ENCODE measurements around the gene HS6ST2.

The HS6ST2 gene

DNA sequence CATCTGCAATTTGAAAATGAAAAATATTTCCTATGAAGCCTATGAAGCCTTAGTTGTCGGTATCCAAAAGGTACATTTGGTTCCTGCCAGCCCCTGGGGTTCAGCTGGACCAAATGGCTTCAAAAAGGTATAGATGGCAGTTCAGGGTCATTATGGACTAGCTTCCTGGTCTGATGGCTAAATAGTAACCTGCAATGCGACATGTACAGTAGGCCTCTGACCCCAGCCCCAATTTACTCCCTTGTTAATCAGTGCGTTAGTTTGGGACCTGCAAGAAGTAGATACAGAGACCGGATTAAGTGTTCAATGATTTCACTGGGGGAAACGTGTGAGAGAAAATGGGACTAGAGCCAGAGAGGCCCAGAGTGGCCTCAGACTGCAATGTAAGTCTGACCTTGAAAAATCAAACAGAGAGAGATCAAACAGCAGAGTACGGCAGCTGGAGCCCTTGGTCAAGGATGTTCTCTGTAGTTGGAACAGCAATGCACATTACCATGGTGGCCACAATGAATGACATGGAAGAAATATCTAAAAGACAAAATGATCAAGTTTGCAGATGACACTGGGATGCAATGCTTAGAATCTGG lies 354.6 kb downstream of the HS6ST2 start:
- no peak for DNase-seq

DNA sequence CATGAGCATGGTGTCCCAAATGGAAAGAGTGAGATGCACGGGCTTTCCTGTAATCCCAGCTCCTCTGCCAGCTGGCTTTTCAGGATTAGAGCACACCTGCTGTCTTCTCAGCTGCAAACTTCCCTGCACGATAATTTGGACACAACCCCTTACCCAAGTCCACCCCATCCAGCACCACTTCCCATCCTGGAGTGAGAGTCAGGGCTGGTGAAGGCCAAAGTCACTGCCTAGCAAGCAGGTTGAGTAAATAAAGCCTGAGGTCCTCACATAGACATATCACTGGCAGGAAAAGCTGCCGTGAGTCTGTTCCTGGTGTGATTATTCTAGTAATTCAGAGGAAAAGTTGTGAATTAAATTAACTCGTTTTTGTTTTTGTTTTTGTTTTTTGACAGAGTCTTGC lies 355.7 kb downstream of the HS6ST2 start:
- no peak for DNase-seq

DNA sequence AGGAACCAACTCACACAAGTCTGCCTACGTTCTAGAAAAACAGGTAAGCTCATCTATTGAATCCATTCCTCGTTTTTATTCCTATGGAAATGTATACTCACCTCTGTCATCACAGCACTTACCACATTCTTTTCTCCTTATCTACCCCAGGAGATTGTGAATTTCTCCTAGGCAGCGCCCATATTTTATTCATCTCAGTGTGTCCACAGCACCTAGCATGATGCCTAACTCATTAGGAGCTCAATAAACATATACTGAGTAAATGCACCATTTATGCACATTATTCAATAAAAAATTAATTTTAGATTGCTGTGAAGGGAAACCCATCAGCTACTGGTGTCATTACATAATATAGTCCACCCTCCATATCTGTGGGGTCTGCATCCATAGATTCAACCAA lies 363.4 kb downstream of the HS6ST2 start:
- no peak for DNase-seq

DNA sequence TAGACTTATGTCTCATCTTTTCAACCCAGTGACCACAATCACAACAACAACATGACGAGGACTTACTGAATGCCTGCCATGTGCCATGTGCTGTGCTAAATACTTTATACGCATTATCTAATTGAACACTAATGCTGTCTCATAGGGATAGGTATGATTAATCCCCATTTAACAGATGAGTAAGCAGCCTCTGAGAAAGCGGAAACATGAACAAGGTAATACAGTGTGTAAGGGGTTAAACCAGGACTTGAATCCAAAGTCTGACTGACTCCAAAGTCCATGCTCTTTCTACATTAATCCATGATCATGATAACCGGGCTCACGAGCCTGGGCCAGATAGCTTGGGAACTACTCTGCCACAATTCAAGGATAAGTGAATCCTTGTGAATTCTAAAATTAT lies 364.3 kb downstream of the HS6ST2 start:
- no peak for DNase-seq

DNA sequence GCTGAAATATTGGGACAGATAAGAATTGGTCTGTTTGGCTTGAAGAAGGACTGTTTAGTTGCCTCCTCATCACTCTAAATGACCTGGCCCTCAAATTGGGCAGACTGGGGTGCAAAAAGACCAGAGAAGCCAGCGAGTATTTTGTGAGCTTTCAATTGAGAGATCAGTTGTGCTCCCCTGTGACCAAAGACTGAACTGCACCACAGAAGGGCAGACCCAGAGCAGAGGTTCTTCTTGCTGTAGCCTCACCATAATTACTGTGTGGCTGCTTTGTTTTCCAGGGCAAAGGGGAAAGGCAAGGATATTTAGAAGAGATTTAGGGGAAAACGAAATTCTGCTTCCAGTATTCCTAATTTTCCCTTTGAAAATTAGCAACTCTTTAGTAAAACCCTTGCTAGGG lies 365.5 kb downstream of the HS6ST2 start:
- no peak for DNase-seq

DNA sequence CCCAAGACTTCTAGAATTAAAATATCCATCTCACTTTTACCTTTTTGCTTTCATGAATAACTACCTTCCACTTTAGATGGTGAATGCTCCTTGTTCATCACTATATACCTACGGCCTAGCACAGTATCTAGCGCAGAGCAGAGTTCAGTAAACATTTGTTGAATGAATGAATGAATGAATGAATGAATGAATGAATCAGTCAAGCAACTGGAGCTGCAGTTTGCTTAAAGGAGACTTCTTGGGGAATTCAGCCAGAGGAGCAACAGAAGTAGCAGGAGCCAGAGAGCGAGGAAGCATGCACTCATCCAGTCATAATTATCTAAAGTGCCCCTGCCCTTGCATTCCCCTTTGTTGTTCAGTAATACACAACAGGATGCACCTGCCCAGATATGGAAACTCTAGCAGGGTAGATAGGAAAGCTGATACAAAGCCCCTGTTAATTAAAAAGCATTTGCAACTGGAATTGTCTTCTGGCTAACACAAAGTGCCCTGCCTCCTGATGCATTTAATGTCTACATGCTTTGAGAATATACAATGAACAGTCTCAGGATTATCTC lies 366.6 kb downstream of the HS6ST2 start:
- no peak for DNase-seq

DNA sequence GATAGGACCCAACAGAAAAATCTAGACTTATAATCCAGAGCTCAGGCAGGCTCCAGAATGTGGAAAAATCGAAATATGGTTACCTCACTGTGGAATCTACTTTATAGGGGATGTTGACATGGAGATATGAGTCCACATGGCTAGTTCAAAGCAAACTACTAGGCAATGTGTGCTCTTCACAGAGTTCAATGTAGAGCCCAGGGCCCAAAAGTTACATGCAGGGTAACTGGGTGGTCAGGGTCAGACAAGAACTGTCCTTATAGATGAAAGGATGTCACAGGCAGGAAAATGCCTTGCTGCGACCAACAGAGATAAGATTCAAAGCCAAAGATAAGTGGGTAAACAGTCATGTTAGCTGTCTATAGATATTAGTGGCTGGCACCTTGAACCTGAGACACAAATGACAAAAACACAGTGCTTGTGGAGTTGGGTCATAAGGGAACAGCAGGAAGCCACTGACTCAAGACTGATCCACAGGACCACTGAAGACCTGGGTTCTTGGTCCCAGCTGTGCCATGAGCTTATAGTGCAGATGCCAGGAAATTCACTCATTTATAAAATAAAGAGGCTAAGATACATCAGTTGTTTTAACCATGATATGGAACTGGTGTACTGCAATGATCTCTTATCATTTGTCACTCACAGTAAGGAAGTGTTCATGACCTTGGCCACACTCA lies 367.9 kb downstream of the HS6ST2 start:
- DNase-seq, result no peak

DNA sequence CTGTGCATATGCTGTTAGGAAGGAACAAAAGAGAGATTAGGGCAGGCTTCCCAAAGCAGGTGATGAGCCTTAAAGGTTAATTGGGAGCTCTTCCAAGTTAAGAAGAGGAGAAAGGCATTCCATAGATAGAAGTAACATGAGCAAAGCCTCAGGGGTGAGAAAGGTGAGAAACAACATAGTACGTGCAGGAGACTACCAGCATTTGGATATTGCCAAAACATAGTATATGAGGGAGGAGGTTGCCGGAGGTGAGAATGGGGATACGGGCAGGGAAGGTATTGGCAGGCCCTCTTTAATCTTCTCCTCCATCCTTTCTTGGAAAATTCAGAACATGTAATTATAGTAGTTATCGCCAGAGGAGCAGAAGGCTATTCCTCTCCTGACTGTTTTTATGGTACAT lies 373.5 kb downstream of the HS6ST2 start:
- no peak for DNase-seq

DNA sequence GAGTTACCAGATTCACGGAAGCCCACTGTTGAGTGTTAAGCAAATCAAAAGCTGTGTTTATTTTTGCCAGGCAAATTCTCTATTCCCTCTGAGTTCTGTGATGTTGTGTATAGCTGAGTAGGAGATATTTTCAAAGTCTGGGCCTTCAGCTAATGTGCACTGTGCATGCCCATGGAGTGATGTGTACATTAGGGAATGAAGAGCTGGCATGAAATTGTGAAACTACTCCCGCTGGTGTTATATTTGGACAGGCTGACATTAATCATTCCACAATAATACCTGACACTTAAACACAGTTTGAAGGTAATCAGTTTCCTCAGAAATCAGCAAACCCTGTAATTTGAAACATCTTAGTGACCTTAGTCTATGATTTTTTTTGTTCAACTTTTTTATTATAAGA lies 381.5 kb downstream of the HS6ST2 start:
- no peak for DNase-seq
